Tibial artery (tissue), 4 donors: Measurements from ENCODE around the gene KLRB1.
"Not testable (repeated sequence)": the region's sequence is repeated elsewhere in the genome, so short reads cannot be mapped to it uniquely, and the experiment has no call there.

Experiments
- DNase-seq, 2 donors: peaks; one replicate each; pipeline ENCODE4 v3.0.0-alpha.2; 2019
- H3K27ac ChIP-seq, 2 donors: fragments of 200-600 bp; sonication (generic) in 1 of 2; 1 replicate in 1 of 2; 2 replicates in 1 of 2; pipeline ENCODE4 v1.5.1; 2018 to 2019; ENCODE audit warnings: mild to moderate bottlenecking in 1 of 2
- H3K27me3 ChIP-seq, 2 donors: fragments of 200-600 bp; sonication (generic) in 1 of 2; one replicate each; pipeline versions ENCODE4 v1.5.1 to v1.6.0; 2016 to 2019
- H3K36me3 ChIP-seq, 3 donors: fragments of 200-600 bp; sonication (generic) in 2 of 3; one replicate each; pipeline ENCODE4 v1.5.1; 2016 to 2019; ENCODE audit warnings: mild to moderate bottlenecking in 2 of 3
- H3K4me1 ChIP-seq, 4 donors: fragments of 200-600 bp; sonication (generic) in 2 of 4; 1 replicate in 3 of 4; 2 replicates in 1 of 4; pipeline ENCODE4 v1.5.1; 2016 to 2019
- H3K4me3 ChIP-seq, 2 donors: fragments of 200-600 bp; sonication (generic) in 1 of 2; 1 replicate in 1 of 2; 2 replicates in 1 of 2; pipeline ENCODE4 v1.5.1; 2018 to 2019; ENCODE audit warnings: mild to moderate bottlenecking in 2 of 2
- H3K9me3 ChIP-seq, 3 donors: fragments of 200-600 bp; sonication (generic) in 1 of 3; one replicate each; pipeline ENCODE4 v1.5.1; 2016 to 2019
- intact Hi-C: fragments of 100-400 bp; cut with DNase I; formaldehyde crosslinking; loops from one replicate; pipeline ENCODE4 v1.15.0; 2023; ENCODE audit warnings: low total_unique reads
- TF ChIP-seq, protein P1 (sequence below), 2 experiments: fragments of 200-600 bp in 1 of 2; fragments of 450-650 bp in 1 of 2; IDR thresholded peaks; one replicate each; pipeline ENCODE4 v1.5.1; 2017 to 2019; ENCODE audit warnings: antibody characterized with exemption in 2 of 2, mild to moderate bottlenecking in 1 of 2, moderate library complexity in 1 of 2

Gene KLRB1

GRCh38 chr12:9617124-9617523 is 9.4 kb upstream of the KLRB1 start:
- Histone ChIP-seq H3K4me1 (no peaks in the 10 kb centered on the region), H3K4me3 (no peak overlapping the region), H3K27ac (no peak overlapping the region), H3K9me3 (no peaks in the 10 kb centered on the region), H3K27me3 (no peaks in the 10 kb centered on the region), H3K36me3 (no peaks in the 10 kb centered on the region)
- DNase-seq: no peak
- intact Hi-C loops: no loop called here
- TF ChIP-seq, protein P1, sequence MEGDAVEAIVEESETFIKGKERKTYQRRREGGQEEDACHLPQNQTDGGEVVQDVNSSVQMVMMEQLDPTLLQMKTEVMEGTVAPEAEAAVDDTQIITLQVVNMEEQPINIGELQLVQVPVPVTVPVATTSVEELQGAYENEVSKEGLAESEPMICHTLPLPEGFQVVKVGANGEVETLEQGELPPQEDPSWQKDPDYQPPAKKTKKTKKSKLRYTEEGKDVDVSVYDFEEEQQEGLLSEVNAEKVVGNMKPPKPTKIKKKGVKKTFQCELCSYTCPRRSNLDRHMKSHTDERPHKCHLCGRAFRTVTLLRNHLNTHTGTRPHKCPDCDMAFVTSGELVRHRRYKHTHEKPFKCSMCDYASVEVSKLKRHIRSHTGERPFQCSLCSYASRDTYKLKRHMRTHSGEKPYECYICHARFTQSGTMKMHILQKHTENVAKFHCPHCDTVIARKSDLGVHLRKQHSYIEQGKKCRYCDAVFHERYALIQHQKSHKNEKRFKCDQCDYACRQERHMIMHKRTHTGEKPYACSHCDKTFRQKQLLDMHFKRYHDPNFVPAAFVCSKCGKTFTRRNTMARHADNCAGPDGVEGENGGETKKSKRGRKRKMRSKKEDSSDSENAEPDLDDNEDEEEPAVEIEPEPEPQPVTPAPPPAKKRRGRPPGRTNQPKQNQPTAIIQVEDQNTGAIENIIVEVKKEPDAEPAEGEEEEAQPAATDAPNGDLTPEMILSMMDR (IDR thresholded peaks at IDR 0.05): no peak

GRCh38 chr12:9615420-9616136 is 7.9 kb upstream of the KLRB1 start:
- TF ChIP-seq, protein P1 (IDR thresholded peaks at IDR 0.05): no peak
- Histone ChIP-seq H3K9me3 (peaks cover 0 to 3% (median 0%) of the 10 kb centered on the region in 3 donors), H3K4me1 (no peaks in the 10 kb centered on the region), H3K27me3 (no peaks in the 10 kb centered on the region), H3K27ac (no peak overlapping the region), H3K36me3 (no peaks in the 10 kb centered on the region), H3K4me3 (no peak overlapping the region)
- intact Hi-C loops: no loop called here
- no peak for DNase-seq

- H3K27ac ChIP-seq, H3K36me3 ChIP-seq, H3K27me3 ChIP-seq, H3K9me3 ChIP-seq, H3K4me3 ChIP-seq, DNase-seq, H3K4me1 ChIP-seq, intact Hi-C loops: not testable (repeated sequence)
These were observed 2.9 kb upstream of the KLRB1 start for GRCh38 chr12:9610606-9611005.

GRCh38 chr12:9606736-9607372 is 862 bp downstream of the KLRB1 start:
- Histone ChIP-seq H3K36me3 (no peaks in the 10 kb centered on the region), H3K27me3 (no peaks in the 10 kb centered on the region), H3K9me3 (peaks cover 0 to 3% (median 0%) of the 10 kb centered on the region in 3 donors), H3K27ac (no peak overlapping the region), H3K4me3 (no peak overlapping the region), H3K4me1 (no peaks in the 10 kb centered on the region)
- TF ChIP-seq, protein P1 (IDR thresholded peaks at IDR 0.05): no peak
- DNase-seq: no peak
- intact Hi-C loops: loop anchor here (5.0 kb wide), 1 partner anchor 185 kb away; no protein-coding TSS in a partner anchor

GRCh38 chr12:9606247-9606646 is 1.5 kb downstream of the KLRB1 start:
- Histone ChIP-seq H3K4me1 (no peaks in the 10 kb centered on the region), H3K27me3 (no peaks in the 10 kb centered on the region), H3K27ac (no peak overlapping the region), H3K9me3 (peaks cover 0 to 2% (median 0%) of the 10 kb centered on the region in 3 donors), H3K36me3 (no peaks in the 10 kb centered on the region), H3K4me3 (no peak overlapping the region)
- TF ChIP-seq, protein P1 (IDR thresholded peaks at IDR 0.05): no peak
- intact Hi-C loops: loop anchor here (5.0 kb wide), 1 partner anchor 186 kb away; no protein-coding TSS in a partner anchor
- no peak for DNase-seq

GRCh38 chr12:9605483-9605882 is 2.2 kb downstream of the KLRB1 start:
- H3K36me3 ChIP-seq: no peaks in the 10 kb centered on the region
- intact Hi-C loops: loop anchor here (5.0 kb wide), 1 partner anchor 187 kb away; no protein-coding TSS in a partner anchor
- TF ChIP-seq, protein P1 (IDR thresholded peaks at IDR 0.05): no peak
- DNase-seq: no peak
- H3K4me1 ChIP-seq: no peaks in the 10 kb centered on the region
- H3K27ac ChIP-seq: no peak overlapping the region
- H3K27me3 ChIP-seq: no peaks in the 10 kb centered on the region
- H3K4me3 ChIP-seq: no peak overlapping the region
- H3K9me3 ChIP-seq: no peaks in the 10 kb centered on the region
